HG02623 (cell line): Measurements from ENCODE around the gene MLXIPL.
"Not testable (repeated sequence)": the region's sequence is repeated elsewhere in the genome, so short reads cannot be mapped to it uniquely, and the experiment has no call there.

Experiments
- ATAC-seq: cut with Tn5 transposase; IDR thresholded peaks from one replicate; pipeline ENCODE4 v1.9.1; 2021; ENCODE audit warnings: moderate library complexity; ENCODE audit not compliant: unreplicated experiment

Gene MLXIPL

DNA sequence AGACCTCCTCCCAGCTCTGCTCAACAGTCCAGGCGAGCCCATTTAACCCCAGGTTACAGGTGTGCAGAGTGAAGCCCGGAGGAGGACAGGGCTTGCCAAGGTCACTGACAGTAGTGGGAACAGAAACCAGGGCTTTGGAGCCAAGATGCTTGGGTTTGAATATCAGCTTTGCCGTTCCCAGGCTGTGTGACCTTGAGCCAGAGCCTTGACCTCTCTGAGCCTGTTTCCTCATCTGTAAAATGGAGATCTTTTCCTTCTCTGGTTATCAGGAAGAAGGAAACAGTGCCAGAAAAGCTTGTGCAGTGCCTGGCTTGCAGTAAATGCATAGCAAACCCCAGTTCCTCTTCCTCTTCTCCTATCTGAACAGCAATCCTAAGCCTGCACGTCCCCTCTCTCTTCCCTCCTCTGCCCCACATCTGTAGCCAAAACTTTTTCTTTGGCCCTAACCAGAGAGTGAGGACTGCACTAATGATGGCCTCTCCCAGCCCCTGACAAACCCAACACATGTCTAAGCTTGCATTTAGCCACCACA lies 21.4 kb upstream of the MLXIPL start:
- ATAC-seq: no peak

DNA sequence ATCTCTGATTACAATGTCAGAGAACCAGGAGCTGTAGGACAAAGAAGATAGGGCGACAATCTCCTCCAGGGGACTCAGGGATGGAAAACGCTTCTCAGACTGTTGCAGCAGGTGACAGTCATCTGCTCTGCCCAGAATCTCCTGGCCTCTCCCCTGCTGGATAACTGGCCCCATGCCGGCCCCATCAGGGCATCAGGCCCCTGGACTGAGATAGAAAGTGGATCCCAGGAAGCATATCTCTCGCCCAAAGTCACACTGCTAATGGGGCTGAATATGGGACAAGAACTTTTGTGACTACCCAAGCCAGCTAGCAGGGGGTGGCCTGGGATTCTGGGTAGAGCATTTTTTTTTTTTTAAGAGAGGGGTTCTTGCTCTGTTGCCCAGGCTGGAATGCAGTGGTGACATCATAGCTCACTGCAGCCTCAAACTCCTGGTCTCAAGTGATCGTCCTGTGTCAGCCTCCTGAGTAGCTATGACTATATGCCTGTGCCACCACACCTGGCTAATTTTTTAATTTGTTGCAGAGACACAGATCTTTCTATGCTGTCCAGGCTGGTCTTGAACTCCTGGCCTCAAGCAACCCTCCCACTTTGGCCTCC lies 20.5 kb upstream of the MLXIPL start:
- no peak for ATAC-seq

DNA sequence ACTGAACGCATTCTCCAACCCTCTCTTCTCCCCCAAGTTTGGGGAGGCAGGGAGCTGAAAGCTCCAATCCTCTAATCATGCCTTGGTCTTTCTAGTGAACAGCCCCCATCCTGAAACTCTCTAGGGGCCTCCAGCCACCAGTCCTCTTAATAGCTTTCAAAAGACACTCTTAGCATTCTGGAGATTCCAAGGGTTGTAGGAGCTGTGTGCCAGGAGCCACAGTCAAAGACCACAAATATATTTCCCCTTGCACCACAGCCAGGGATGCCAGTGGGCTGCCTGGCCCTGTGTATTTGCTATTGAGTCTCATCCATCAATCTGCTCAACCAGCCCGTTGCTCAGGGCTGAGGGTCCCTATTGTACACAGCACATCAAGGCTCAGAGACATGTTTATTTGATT lies 18.5 kb upstream of the MLXIPL start:
- no peak for ATAC-seq

DNA sequence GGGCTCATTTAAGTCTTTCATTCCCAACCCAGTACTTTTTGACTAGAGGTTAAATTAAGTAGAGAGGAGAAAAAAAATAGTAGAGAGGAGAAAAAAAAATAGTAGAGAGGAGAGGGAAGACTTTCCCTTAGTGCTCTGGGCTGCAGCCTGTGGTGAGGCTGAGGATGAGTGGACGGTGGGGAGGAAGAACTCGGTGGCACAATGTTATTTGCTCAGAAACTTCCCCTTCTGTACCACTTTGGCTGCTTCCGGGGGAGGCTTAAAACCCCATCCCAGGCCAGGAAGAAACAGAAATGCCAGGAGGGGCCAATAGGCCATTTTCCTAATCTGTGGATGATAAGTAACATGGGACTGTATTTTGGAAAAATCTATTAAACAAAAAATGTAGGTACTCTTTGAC lies 14.6 kb upstream of the MLXIPL start:
- ATAC-seq: no peak

DNA sequence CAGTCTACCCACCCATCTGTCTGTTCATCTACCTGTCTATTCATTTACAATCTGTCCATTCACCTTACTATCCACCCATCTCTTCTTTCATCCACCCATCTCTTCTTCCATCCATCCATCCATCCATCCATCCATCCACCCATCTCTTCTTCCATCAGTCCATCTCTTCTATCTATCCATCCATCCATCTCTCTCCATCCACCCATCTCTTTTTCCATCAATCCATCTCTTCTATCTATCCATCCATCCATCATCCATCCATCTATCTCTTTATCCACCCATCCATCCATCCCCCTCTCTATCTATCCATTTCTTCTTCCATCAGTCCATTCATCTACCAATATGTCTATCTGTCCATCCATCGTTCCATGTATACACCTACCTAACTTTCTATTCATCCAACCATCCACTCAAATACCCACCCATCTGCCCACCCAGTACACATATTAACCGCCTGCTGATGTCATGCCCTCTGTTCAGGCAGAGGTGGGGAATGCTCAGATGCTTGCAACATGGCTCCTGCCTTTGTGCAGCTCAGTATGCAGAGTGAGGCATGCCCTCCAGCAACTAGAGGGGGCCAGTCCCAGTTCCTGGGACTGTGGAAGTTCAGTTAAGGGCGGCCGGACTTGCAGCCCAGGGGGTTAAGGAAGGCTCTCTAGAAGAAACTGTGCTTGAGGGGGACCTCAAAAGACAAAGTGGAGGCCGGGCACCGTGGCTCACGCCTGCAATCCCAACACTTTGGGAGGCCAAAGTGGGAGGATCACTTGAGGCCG lies 11.3 kb upstream of the MLXIPL start:
- ATAC-seq: no peak

DNA sequence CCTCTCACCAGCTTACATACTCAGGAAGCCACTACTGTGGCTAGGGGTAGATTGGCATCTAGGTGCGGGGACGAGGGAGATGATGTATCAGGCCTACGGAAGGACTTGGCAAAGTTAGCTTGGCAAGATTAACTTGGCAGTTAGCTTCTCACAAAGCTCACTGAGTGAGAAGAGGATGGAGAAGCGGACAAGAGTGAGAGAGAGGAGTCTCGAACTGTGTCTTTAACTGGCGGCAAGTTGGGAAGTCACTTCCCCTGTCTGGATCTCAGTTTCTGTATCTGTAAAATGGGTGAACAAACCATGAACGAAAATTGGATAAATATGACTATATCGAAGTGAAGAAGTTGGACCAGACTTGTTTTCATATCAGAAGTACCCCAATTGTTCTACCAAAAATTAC lies 9.5 kb upstream of the MLXIPL start:
- no peak for ATAC-seq

DNA sequence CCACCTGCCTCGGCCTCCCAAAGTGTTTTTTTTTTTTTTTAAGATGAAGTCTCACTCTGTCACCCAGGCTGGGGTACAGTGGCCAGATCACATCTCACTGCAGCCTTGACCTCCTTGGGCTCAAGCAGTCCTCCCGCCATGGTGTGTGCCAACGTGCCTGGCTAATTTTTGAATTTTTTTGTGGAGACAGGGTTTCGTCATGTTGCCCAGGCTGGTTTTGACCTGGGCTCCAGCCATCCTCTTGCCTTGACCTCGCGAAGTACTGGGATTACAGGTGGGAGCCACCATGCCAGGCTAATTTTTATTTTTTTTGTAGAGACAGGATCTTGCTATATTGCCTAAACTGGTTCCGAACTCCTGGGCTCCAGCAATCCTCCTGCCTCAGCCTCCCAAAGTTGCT lies 9.0 kb upstream of the MLXIPL start:
- no peak for ATAC-seq

DNA sequence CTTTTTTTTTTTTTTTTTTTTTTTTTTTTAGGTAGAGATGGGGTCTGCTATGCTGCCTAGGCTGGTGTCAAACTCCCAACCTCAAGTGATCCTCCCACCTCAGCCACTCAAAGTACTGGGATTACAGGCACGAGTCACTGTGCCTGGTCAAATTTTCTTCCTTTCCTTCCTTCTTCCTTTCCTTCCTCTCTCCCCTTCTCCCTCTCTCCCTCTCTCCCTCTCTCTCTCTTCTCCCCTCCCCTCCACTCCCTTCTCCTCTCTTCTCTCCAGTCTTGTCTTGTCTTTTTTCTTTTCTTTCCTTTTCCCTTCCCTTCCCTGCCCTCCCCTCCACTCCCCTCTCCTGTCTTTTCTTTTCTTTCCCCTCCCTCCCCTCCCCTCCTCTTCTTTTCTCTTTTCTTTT lies 7.2 kb upstream of the MLXIPL start:
- no peak for ATAC-seq

DNA sequence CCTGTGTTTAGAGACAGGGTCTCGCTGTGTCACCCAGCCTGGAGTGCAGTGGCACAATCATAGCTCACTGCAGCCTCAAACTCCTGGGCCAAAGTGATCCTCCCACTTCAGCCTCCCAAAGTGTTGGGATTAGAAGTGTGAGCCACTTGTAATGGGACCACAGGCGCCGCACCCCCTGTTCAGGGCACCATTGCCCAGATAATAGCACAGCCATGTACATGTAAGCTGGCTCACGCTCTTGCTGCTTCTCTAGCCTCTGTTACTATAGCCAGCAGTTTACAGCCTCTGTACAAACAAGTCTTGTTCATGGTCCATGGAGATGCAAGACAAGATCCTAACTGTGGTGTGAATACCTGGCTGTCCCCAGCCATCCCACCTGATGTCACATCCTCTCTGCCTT lies 4.2 kb upstream of the MLXIPL start:
- ATAC-seq: no peak

DNA sequence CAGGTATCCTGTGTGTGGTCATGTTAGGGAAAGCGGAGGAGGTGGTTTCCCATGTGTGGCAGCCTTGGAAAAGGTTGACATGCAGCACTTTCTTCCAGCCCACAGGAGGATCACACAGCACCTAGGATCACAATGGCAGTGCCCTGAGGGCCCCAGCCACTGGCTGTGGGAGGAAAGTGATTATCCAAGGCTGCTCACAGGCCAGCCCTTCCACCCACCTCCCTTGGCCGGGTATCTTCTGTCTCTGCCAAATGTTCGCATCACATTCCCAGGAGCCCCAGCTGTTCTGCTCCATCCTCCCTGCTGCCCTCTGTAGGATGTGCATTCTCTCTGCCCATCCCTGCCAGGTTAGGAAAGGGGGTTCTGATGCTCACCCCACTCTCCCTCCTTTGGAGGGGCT lies 2.5 kb upstream of the MLXIPL start:
- no peak for ATAC-seq

DNA sequence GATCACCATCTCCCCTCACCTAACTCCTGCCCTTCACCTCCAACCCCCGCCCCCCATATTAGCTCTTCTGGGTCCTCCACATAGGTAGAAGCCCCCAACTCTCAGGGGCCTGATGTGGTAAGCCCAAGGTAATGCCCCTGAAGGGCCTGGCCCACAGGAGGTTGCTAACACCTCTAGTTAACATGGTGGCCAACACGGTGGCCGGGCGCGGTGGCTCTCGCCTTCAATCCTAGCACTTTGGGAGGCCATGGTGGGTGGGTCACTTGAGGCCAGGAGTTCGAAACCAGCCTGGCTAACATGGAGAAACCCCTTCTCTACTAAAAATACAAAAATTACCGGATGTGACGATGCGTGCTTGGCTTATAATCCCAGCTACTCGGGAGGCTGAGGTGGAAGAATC lies 954 bp upstream of the MLXIPL start:
- ATAC-seq: no peak

DNA sequence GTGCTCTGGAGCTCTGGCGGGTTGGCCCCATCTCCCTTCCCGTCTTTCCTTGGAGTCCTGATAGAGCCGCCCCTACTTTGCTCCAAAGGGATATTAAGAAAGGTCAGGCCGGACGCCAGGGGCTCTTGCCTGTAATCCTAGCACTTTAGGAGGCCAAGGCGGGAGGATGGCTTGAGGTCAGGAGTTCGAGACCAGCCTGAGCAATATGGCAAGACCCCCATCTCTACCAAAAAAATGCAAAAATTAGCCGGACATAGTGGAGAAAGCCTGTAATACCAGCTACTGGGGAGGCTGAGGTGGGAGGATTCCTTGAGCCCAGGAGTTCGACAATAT lies 313 bp upstream of the MLXIPL start:
- ATAC-seq: no peak

DNA sequence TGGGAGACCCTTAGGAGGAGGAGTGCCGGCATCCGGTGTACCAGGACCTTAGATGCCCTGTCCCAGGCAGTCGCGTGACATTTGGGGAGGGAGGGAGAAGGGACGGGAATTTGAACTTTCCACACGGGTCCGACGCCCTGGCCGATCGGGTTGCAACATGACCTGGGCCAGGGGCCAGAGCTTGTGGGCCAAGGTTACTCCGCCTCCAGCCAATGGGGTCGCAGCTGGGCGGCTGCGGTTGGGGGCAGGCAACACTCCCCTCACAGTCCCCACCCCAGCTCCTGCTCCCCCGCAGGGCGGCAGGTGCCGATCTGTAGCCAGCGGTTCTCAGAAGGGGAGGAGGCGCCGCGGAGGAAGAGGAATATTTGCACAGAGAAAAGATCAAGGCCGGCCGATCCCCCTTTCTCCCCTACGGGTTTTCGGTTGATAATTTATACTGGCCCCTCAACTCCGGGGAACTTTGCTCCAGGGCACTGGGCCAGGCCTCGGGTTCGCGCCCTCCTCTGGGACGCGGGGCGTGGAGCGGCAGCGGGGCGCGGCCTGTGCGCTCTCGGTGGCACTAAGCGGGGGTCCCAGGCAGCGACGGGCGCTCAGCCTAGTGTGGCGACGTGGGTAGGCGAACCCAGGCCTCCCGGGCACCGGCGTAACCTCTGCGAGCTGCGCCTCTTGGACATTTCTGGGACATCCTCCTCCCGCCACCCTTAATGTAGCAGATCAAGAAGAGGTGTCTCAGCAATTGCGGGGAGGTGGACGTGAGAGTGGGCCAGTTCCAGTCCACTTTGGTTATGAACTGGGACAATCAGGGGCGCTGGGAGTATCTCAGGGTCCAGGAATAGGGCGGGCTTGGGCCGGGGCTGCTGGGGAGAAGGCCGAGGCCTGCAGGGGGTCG lies 1.2 kb downstream of the MLXIPL start:
- no peak for ATAC-seq

DNA sequence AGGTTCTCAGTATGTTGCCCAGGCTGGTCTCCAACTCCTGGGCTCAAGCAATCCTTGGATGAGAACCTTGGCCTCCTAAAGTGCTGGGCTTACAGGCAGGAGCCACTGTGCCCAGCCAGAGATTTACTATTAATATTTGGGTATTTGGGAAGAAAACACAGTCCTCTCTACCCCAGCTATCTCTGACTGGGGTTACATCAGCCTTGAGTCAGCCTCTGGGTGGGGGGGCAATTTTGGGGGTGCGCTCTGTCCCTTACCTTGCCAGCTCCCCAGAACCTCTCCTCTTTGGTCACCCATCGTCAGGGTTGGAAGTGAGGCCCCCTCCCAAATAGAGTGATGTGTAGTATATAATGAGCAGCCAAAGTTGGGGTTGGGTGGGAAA lies 1.8 kb downstream of the MLXIPL start:
- ATAC-seq: no peak

DNA sequence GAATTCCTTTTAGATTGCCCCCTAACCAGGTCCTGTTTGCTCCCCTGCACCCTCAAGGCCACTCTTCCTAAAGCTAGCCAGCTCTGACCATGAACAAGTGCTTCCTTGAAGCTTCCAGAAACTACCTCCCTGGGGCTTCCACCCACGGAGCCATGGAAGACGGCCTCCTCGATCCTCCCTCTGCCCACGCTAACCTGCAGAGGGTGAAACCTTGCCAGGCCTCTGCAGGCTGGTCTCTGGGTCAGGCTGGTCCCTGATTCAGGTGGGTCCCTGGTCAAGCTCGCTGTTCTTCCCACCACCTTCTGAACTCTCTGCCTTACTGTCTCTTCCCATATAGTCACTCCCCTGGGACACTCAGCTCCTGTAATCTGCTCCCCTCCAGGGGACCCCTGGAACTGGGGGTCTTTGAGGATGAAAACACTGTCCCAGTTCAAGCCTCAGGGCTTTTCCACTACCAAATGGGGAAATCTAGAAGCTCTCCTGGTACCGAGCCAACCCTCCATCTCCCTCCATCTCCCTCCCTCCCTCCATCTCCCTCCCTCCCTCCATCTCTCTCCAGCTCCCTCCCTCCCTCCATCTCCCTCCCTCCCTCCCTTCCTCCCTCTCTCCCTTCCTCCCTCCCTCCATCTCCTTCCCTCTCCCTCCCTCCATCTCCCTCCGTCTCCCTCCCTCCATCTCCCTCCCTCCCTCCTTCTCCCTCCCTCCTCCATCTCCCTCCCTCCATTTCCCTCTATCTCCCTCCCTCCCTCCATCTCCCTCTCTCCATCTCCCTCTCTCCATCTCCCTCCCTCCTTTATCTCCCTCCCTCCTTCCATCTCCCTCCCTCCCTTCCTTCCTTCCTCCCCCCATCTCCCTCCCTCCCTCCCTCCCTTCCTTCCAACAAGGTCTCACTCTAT lies 2.9 kb downstream of the MLXIPL start:
- ATAC-seq: no peak

DNA sequence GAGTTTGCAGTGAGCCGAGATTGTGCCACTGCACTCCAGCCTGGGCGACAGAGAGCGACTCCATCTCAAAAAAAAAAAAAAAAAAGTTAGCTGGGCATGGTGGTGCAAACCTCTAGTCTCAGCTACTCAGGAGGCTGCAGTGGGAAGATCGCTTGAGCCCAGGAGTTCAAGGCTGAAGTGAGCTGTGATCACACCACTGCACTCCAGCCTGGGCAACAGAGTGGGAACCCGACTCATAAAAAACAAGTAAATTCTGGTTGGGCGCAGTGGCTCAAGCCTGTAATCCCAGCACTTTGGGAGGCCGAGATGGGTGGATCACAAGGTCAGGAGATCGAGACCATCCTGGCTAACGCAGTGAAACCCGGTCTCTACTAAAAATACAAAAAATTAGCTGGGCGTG lies 4.9 kb downstream of the MLXIPL start:
- not testable (repeated sequence) for ATAC-seq

DNA sequence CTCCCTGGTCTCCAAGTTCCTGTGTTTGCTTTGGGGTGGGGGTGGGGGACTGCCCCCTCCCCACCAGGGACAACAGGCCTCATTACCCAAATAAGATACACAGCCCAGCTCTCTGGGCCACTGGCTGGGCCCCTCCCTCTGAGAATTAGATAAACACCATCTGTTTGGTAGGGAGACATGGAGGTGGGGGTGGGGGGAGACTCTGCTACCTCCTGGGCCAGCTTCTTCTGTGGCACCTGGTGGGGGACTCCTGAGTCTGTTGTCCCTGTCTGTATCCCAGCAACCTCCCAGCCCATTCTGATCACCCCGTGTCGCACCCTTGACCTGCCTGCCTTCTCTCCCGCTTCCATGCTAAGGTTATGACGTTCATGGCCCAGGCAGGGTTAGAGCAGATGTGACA lies 5.8 kb downstream of the MLXIPL start:
- ATAC-seq: no peak

DNA sequence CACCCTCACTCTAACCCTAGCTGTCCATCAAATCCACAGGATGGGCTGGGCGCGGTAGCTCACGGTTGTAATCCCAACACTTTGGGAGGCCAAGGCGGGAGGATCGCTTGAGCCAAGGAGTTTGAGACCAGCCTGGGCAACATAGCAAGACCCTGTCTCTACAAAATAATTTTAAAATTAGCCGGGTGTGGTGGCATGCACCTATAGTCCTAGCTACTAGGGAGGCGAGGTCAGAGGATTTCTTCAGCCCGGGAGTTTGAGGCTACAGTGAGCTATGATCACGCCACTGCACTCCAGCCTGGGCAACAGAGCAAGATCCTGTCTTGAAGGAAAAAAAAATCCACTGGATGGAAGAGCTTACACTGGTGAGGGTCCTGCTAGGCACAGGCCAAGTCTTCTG lies 6.8 kb downstream of the MLXIPL start:
- ATAC-seq: not testable (repeated sequence)

DNA sequence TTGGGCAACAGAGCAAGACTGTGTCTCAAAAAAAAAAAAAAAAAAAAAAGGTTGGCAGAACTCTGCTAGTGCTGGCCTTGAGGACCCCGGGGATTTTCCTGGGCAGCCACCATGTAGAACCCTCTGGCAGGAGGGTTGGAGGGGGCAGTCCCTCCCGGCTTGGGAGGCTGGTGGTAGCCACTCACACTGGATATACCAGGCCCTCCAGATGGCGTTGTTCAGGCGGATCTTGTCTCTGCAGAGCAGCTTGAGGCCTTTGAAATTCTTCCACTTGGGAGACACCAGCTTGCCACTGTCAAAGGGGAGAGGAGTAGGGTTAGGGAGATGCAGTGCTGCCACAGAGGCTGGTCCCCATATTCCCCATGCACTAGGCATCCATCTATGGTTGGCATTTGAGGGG lies 8.4 kb downstream of the MLXIPL start:
- ATAC-seq: no peak

DNA sequence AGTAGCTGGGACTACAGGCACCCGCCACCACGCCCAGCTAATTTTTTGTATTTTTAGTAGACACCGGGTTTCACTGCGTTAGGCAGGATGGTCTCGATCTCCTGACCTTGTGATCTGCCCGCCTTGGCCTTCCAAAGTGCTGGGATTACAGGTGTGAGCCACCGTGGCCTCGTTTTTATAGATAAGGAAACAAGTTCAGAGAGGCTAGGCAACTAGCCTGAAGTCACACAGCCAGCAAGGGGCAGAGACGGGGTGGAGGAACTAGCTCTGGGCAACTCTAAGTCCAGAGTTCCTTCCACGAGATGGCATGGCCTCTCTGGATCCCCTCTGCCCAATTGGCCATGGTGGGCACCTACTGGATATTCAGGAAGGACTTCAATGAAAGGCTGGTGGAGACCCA lies 9.4 kb downstream of the MLXIPL start:
- not testable (repeated sequence) for ATAC-seq
